ENCODE data around the gene SLC44A1.

The SLC44A1 gene

GRCh38 chr9:105269593-105269992, 25.1 kb downstream of the SLC44A1 start:
- no peak for DNase-seq (ENCODE audit: low read depth in 2 of 2, low spot score in 1 of 2)

GRCh38 chr9:105270711-105271110, 26.3 kb downstream of the SLC44A1 start:
- DNase-seq (ENCODE audit: low read depth in 2 of 2, low spot score in 1 of 2): no peak

GRCh38 chr9:105273731-105274130, 29.3 kb downstream of the SLC44A1 start:
- DNase-seq (ENCODE audit: low read depth in 2 of 2, low spot score in 1 of 2): no peak

- DNase-seq (ENCODE audit: low read depth in 2 of 2, low spot score in 1 of 2): no peak
Observed at GRCh38 chr9:105275111-105275510, 30.7 kb downstream of the SLC44A1 start.

DNA sequence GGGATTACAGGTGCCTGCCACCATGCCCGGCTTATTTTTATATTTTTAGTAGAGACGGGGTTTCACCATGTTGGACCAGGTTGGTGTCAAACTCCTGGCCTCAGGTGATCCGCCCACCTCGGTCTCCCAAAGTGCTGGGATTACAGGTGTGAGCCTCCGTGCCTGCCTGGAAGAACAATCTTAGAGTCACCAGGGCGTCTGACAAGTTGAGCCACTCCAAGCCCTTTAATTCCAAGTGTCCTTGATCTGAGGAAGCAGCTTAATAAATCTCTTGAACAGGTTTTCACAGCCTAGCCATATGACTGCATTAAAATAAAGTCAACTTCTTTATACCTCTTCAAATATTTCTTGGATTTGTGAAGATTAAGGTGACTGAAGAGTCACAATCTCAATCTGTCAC, 31.5 kb downstream of the SLC44A1 start:
- DNase-seq (ENCODE audit: low read depth in 2 of 2, low spot score in 1 of 2): no peak

GRCh38 chr9:105278751-105279150, 34.3 kb downstream of the SLC44A1 start:
- no peak for DNase-seq (ENCODE audit: low read depth in 2 of 2, low spot score in 1 of 2)

GRCh38 chr9:105280691-105281090, 36.2 kb downstream of the SLC44A1 start:
- DNase-seq (ENCODE audit: low read depth in 2 of 2, low spot score in 1 of 2): no peak

DNA sequence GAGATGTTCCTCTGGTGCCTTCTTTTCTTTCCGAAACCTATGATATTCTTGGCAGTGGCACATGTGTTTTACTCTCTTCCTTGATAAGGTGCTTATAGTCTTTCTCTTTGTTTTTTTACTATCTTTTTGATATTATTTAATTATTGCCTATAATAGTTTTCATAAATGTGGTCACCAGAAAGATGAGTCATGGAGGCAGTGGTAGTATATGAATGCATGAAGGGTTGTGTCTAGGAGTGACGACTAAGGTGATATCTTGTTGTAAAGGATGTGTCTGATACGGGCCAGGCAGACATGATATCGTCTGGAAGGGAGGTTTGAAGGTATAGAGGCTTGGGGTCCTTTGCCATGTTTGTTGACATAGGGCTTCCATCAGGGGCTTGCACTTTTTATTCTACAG, 36.8 kb downstream of the SLC44A1 start:
- no peak for DNase-seq (ENCODE audit: low read depth in 2 of 2, low spot score in 1 of 2)

GRCh38 chr9:105281926-105282325, 37.5 kb downstream of the SLC44A1 start:
- no peak for DNase-seq (ENCODE audit: low read depth in 2 of 2, low spot score in 1 of 2)

DNA sequence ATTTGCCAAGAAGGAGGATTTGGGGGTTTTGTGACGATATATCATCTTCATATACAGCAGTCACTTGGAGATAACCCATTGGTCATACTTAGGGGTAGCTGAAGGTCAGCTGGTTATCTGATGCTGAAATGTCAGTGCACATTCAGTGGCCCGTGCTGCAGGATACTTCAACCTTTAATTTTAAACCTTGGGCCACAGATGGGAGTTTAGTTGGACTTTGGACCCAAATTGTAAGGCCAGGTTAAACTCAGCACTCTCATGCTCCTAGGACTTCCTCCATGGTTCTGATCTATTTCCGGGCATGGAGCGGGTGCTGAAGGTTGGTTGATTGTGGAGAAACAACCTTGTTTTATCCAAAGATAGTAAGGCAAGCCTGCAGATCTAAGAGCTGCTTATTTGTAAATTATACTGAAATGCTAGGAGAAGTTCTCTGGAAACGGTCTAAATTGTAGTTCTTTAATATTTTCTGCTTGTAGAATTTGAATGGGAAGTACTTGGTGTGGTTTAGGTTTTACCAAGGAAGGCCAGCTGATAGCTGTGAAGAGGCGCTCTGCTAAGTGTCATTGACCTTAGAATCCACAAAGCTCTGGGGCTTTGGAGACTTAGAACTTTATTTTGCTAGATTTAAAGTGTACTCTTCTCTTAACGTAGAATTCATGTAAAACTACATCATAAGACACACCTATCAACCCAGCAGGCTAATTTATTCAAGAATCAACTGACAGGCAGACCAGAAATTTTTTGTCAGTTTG, 38.6 kb downstream of the SLC44A1 start:
- no peak for DNase-seq (ENCODE audit: low read depth in 2 of 2, low spot score in 1 of 2)

DNA sequence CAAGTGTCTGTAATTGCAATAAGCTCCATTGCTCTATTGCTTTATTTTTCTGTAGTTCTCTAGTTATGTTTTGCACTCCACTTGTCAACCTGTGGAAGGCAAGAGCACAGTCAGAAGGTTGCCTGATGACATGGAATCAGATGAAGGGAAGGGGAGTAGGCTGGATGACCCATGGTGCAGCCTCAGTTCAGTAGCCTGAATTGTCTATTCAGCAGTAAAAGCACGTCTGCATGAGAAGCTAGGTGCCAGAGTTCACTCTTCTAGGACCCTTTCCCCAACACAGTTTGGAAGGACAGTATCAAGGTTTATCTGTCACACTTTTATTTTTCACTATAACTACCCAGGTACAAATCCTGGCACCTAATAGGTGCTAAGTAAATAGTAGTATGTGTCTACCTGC, 39.3 kb downstream of the SLC44A1 start:
- DNase-seq (ENCODE audit: low read depth in 2 of 2, low spot score in 1 of 2): no peak

DNA sequence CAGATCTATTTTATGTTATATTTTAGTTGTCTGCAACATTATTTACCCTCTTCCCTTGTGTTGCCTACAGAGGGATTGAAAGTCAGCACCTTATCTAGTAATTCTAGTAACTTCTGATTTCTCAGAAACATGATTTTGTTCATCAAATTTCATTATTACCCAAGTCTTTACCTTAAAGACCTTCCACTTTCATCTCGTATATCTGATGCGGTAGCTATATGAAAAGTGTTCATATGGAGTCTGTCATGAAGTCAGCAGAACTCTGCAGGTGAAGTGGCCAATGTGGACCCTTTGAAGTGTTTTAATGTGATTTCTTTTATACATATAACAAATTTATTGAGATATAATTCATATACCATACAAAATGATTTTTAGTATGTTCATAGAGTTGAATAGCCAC, 40.0 kb downstream of the SLC44A1 start:
- no peak for DNase-seq (ENCODE audit: low read depth in 2 of 2, low spot score in 1 of 2)

- DNase-seq (ENCODE audit: low read depth in 2 of 2, low spot score in 1 of 2): no peak
Observed at GRCh38 chr9:105286098-105286497, 41.6 kb downstream of the SLC44A1 start.

DNA sequence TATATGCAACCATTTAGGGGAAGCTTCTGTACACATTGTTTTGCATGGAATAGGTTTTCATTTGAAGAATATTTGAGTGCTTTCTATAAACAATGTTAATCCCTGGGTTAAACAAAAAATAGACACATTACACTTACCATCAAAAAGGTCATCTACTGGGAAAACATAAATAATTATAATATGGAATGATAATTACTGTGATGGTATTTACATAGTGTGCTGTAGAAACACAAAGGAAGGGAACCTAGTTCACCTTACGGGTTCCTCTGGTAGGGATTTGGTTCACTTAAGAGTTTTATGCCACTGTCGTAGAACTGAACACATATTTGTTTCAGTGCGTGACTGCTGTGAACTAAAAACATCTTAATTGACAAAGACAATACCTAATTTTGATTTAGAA, 44.9 kb downstream of the SLC44A1 start:
- no peak for DNase-seq (ENCODE audit: low read depth in 2 of 2, low spot score in 1 of 2)

- DNase-seq (ENCODE audit: low read depth in 2 of 2, low spot score in 1 of 2): no peak
Observed at GRCh38 chr9:105290418-105290817, 46.0 kb downstream of the SLC44A1 start.

GRCh38 chr9:105290954-105291353, 46.5 kb downstream of the SLC44A1 start:
- DNase-seq (ENCODE audit: low read depth in 2 of 2, low spot score in 1 of 2): no peak

GRCh38 chr9:105291422-105291859, 47.0 kb downstream of the SLC44A1 start:
- no peak for DNase-seq (ENCODE audit: low read depth in 2 of 2, low spot score in 1 of 2)

DNA sequence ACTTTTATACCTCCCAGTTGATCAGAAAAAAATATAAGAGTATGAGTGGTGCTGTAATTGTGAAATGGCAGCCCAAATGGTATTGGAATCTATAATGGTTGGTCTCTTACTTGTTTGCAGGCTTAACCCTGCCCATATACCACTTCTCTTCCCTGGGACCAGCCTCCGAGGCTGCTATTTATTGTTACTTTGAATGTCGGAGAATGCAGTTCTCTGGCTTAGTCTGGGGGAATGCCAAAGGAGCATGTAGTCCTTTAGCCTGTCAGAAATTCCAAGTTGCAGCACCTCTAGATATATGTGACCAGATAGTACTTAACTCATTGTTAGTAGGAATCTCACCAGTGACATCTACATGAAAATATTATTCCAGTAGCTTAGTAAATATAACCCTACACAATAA, 47.5 kb downstream of the SLC44A1 start:
- DNase-seq (ENCODE audit: low read depth in 2 of 2, low spot score in 1 of 2): no peak

- DNase-seq (ENCODE audit: low read depth in 2 of 2, low spot score in 1 of 2): no peak
Observed at GRCh38 chr9:105293408-105293807, 49.0 kb downstream of the SLC44A1 start.

- DNase-seq (ENCODE audit: low read depth in 2 of 2, low spot score in 1 of 2): no peak
Observed at GRCh38 chr9:105295201-105295550, 50.7 kb downstream of the SLC44A1 start.

- no peak for DNase-seq (ENCODE audit: low read depth in 2 of 2, low spot score in 1 of 2)
Observed at GRCh38 chr9:105295986-105296385, 51.5 kb downstream of the SLC44A1 start.

DNA sequence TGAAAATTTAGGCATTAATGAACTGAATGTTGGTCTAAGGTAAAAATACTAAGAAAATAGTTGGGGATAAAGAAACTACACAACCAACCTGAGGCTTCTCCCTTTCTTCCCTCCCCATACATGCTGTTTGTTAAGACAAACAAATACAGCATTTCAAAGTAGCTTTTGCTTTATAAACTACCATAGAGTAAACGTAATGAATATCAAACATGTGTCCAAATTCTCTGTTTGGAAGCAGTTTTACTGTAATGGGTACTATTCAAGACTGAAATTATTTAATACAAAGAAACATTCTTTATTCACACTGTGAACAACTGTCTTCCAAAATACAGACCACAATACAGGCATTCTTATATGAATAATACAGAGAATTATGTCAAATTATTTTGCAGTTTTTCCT, 52.0 kb downstream of the SLC44A1 start:
- no peak for DNase-seq (ENCODE audit: low read depth in 2 of 2, low spot score in 1 of 2)

DNA sequence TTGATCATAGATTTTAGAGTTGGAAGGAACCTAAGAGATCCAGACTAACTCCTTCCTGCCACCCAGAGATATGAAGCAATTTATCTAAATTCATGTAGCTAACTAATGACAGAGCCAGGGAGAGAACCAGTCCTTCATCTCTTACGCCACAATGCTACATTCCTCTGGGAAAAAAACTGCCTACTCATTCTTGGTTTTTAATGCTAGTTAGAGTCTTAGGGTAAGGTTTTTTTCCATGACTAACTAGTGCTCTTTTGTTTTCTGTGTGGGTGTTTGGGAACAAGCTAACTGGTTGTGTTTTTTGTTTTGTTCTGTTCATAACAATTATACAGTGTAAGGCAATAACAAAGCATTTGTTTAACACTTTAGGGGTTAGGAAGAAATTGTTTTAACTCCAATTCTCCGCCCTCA, 52.4 kb downstream of the SLC44A1 start:
- DNase-seq (ENCODE audit: low read depth in 2 of 2, low spot score in 1 of 2): no peak
